KOPT-K1 (cell line): Measurements from ENCODE around the gene IL1RL2.

ENCODE experiments used
- H3K27ac ChIP-seq: fragments of 200-600 bp; sonication (generic); 2 replicates; pipeline ENCODE4 v1.5.1; 2016; ENCODE audit warnings: antibody characterized with exemption, mild to moderate bottlenecking, low read depth, low read length; ENCODE audit not compliant: poor library complexity, severe bottlenecking
- H3K36me3 ChIP-seq: fragments of 200-600 bp; sonication (generic); 2 replicates; pipeline ENCODE4 v1.5.1; 2017; ENCODE audit warnings: antibody characterized with exemption, mild to moderate bottlenecking, low read length, moderate library complexity; ENCODE audit not compliant: insufficient read depth
- H3K9me3 ChIP-seq: fragments of 200-600 bp; sonication (generic); 2 replicates; pipeline ENCODE4 v1.5.1; 2017; ENCODE audit warnings: antibody characterized with exemption, low read length, mild to moderate bottlenecking; ENCODE audit not compliant: insufficient read depth, poor library complexity, severe bottlenecking

Gene IL1RL2

GRCh38 chr2:102277202-102277700 lies 90.4 kb downstream of the IL1RL2 start:
- Histone ChIP-seq H3K36me3 (no peaks in the 10 kb centered on the region), H3K9me3 (peaks cover 17% of the 10 kb centered on the region), H3K27ac (peak overlapping the region; percentile 89)

- Histone ChIP-seq H3K27ac (peak overlapping the region; percentile 89), H3K36me3 (no peaks in the 10 kb centered on the region), H3K9me3 (peaks cover 17% of the 10 kb centered on the region)
These were observed 92.0 kb downstream of the IL1RL2 start for GRCh38 chr2:102278720-102279390.

- Histone ChIP-seq H3K9me3 (peaks cover 12% of the 10 kb centered on the region), H3K36me3 (no peaks in the 10 kb centered on the region), H3K27ac (peak overlapping the region; percentile 89)
These were observed 92.5 kb downstream of the IL1RL2 start for GRCh38 chr2:102279391-102279735.

- no peaks in the 10 kb centered on the region for H3K36me3 ChIP-seq
- H3K27ac ChIP-seq: no peak overlapping the region
- no peaks in the 10 kb centered on the region for H3K9me3 ChIP-seq
These were observed 95.9 kb downstream of the IL1RL2 start for GRCh38 chr2:102282678-102283091.

GRCh38 chr2:102283996-102284395 lies 97.2 kb downstream of the IL1RL2 start:
- no peaks in the 10 kb centered on the region for H3K9me3 ChIP-seq
- no peak overlapping the region for H3K27ac ChIP-seq
- no peaks in the 10 kb centered on the region for H3K36me3 ChIP-seq

- no peaks in the 10 kb centered on the region for H3K36me3 ChIP-seq
- H3K9me3 ChIP-seq: no peaks in the 10 kb centered on the region
- H3K27ac ChIP-seq: no peak overlapping the region
These were observed 97.8 kb downstream of the IL1RL2 start for GRCh38 chr2:102284611-102285010.

GRCh38 chr2:102285368-102285767 lies 98.5 kb downstream of the IL1RL2 start:
- Histone ChIP-seq H3K36me3 (no peaks in the 10 kb centered on the region), H3K27ac (no peak overlapping the region), H3K9me3 (no peaks in the 10 kb centered on the region)

GRCh38 chr2:102286041-102286440 lies 99.2 kb downstream of the IL1RL2 start:
- H3K27ac ChIP-seq: no peak overlapping the region
- H3K9me3 ChIP-seq: no peaks in the 10 kb centered on the region
- H3K36me3 ChIP-seq: no peaks in the 10 kb centered on the region

- no peak overlapping the region for H3K27ac ChIP-seq
- H3K36me3 ChIP-seq: no peaks in the 10 kb centered on the region
- H3K9me3 ChIP-seq: no peaks in the 10 kb centered on the region
These were observed 102.3 kb downstream of the IL1RL2 start for GRCh38 chr2:102289129-102289528.
